Keratinocyte (primary cell): Measurements from ENCODE around the gene CCDC116. TPM values are rescaled to one million over a fixed set of nuclear protein-coding genes. Genes with fewer than 3 reads are reported as not detected.
A peak's percentile ranks its signal among the peaks of the same experiment; 100 is the strongest.

Experiments
- DNase-seq: peaks from one replicate; pipeline ENCODE4 v3.0.0-alpha.2; 2011; ENCODE audit warnings: low read depth, missing footprints, low spot score
- FAIRE-seq: peaks from 2 replicates; lab custom pipeline; 2011; peaks lifted over from hg19 to GRCh38; lab: Jason Lieb, UNC
- H2AFZ ChIP-seq: 2 replicates; pipeline ENCODE4 v1.6.0; 2012; ENCODE audit warnings: low read length, control low read depth, inconsistent platforms; ENCODE audit not compliant: control insufficient read depth
- H3K27ac ChIP-seq: 2 replicates; pipeline ENCODE4 v1.5.1; 2011; ENCODE audit warnings: low read length; ENCODE audit not compliant: control insufficient read depth, insufficient read depth
- H3K27me3 ChIP-seq: 3 replicates; pipeline ENCODE4 v1.6.0; 2011; ENCODE audit warnings: low read length; ENCODE audit not compliant: control insufficient read depth, insufficient read depth; ENCODE audit errors: extremely low read depth
- H3K36me3 ChIP-seq, 2 experiments: 2 replicates in 1 of 2; 3 replicates in 1 of 2; pipeline ENCODE4 v1.5.1; 2011; ENCODE audit warnings: low read length in 2 of 2, mild to moderate bottlenecking in 1 of 2; ENCODE audit not compliant: control insufficient read depth in 2 of 2, insufficient read depth in 2 of 2; ENCODE audit errors: extremely low read depth in 1 of 2
- H3K4me1 ChIP-seq: 3 replicates; pipeline ENCODE4 v1.5.1; 2011; ENCODE audit warnings: low read length; ENCODE audit not compliant: control insufficient read depth, insufficient read depth; ENCODE audit errors: extremely low read depth
- H3K4me2 ChIP-seq: 3 replicates; pipeline ENCODE4 v1.6.0; 2011; ENCODE audit warnings: low read depth, low read length; ENCODE audit not compliant: control insufficient read depth, insufficient read depth; ENCODE audit errors: extremely low read depth
- H3K4me3 ChIP-seq, 3 experiments: fragments of 200-600 bp in 1 of 3; sonication (generic) in 1 of 3; 2 replicates in 2 of 3; 3 replicates in 1 of 3; pipeline ENCODE4 v1.5.1; 2011 to 2016; ENCODE audit warnings: low read length in 3 of 3, mild to moderate bottlenecking in 3 of 3, control low read depth in 2 of 3, inconsistent platforms in 1 of 3, low read depth in 1 of 3, mixed read lengths in 1 of 3, mixed run types in 1 of 3, moderate library complexity in 1 of 3; ENCODE audit not compliant: control insufficient read depth in 2 of 3, insufficient read depth in 2 of 3; ENCODE audit errors: extremely low read depth in 1 of 3
- H3K79me2 ChIP-seq: 2 replicates; pipeline ENCODE4 v1.6.0; 2012; ENCODE audit warnings: low read length; ENCODE audit not compliant: control insufficient read depth, insufficient read depth
- H3K9ac ChIP-seq: 3 replicates; pipeline ENCODE4 v1.6.0; 2011; ENCODE audit warnings: low read length; ENCODE audit not compliant: control insufficient read depth, insufficient read depth; ENCODE audit errors: extremely low read depth
- H3K9me1 ChIP-seq: 3 replicates; pipeline ENCODE4 v1.6.0; 2011; ENCODE audit warnings: low read length; ENCODE audit not compliant: control insufficient read depth, insufficient read depth; ENCODE audit errors: extremely low read depth
- H3K9me3 ChIP-seq: 2 replicates; pipeline ENCODE4 v1.5.1; 2012; ENCODE audit warnings: low read depth, low read length; ENCODE audit not compliant: control insufficient read depth
- H4K20me1 ChIP-seq: 3 replicates; pipeline ENCODE4 v1.6.0; 2011; ENCODE audit warnings: low read length; ENCODE audit not compliant: control insufficient read depth, insufficient read depth; ENCODE audit errors: extremely low read depth
- CTCF ChIP-seq, 3 experiments: IDR thresholded peaks in 1 of 3; conservative IDR thresholded peaks in 1 of 3; optimal IDR thresholded peaks in 1 of 3; 2 replicates in 2 of 3; 3 replicates in 1 of 3; pipeline versions ENCODE3 to v1.5.1; 2011; ENCODE audit warnings: low read length in 3 of 3, mild to moderate bottlenecking in 3 of 3, moderate library complexity in 2 of 3, control low read depth in 1 of 3, inconsistent platforms in 1 of 3; ENCODE audit not compliant: insufficient read depth in 2 of 3; ENCODE audit errors: extremely low read depth in 1 of 3
- EZH2 ChIP-seq: IDR thresholded peaks from one replicate; pipeline ENCODE4 v1.6.1; 2012; ENCODE audit warnings: inconsistent platforms, mild to moderate bottlenecking, low read length, moderate library complexity
- dilution Hi-C: fragments of 300-500 bp; cut with MboI; formaldehyde crosslinking; loops from one replicate; pipeline ENCODE4 v1.7.0; 2020; ENCODE audit warnings: low sequenced_read_pairs; ENCODE audit not compliant: extremely low pct_ligation_motif_present
- polyA plus RNA-seq, 5 experiments: library from polyadenylated mRNA; depleted of rRNA in 3 of 5; stranded (reverse) in 3 of 5; stranded (forward) in 1 of 5; unstranded in 1 of 5; fragments of >200 nt; gene quantifications; 1 replicate in 1 of 5; 2 replicates in 3 of 5; 3 replicates in 1 of 5; pipeline versions ENCODE4 v1.2.1 to v1.2.3, GENCODE V29; 2011 to 2012; ENCODE audit warnings: missing spikeins in 2 of 5, low read depth in 1 of 5, low replicate concordance in 1 of 5

The CCDC116 gene
- polyA plus RNA-seq, 1 donor (not counting 4 experiments of a cell fraction or from before 2014, with no cell fraction given): 0.03 TPM

GRCh38 chr22:21650823-21651520, 18.4 kb downstream of the CCDC116 start:
- dilution Hi-C loops: no loop called here
- Histone ChIP-seq H3K27me3 (no peaks in the 10 kb centered on the region), H3K4me2 (peak overlapping the region; percentile 97), H3K9me3 (no peaks in the 10 kb centered on the region), H3K79me2 (peaks cover 5% of the 10 kb centered on the region), H3K4me1 (peaks cover 10% of the 10 kb centered on the region), H2AFZ (no peak overlapping the region), H4K20me1 (peaks cover 4% of the 10 kb centered on the region), H3K9ac (peak overlapping the region; percentile 72), H3K27ac (no peak overlapping the region), H3K4me3 (peak overlapping the region in 1 of 3 experiments; percentile 80), H3K9me1 (no peaks in the 10 kb centered on the region), H3K36me3 (peaks cover 12 to 14% of the 10 kb centered on the region in 2 experiments)
- TF ChIP-seq CTCF (optimal IDR thresholded peaks at IDR 0.05 in 1 of 3, IDR thresholded peaks at IDR 0.05 in 1 of 3, conservative IDR thresholded peaks at IDR 0.05 in 1 of 3; ENCODE audit: extremely low read depth in 1 of 3, insufficient read depth in 2 of 3, low read length in 3 of 3) (no peak), EZH2 (no peak)
- no peak for DNase-seq
- no peak for FAIRE-seq

- Histone ChIP-seq H3K9me3 (no peaks in the 10 kb centered on the region), H3K79me2 (peaks cover 2% of the 10 kb centered on the region), H3K9me1 (no peaks in the 10 kb centered on the region), H3K27me3 (no peaks in the 10 kb centered on the region), H2AFZ (peak overlapping the region; percentile 87), H3K9ac (peak overlapping the region; percentile 72), H3K4me3 (peak overlapping the region; percentile 73 to 87 (median 80)), H3K36me3 (peaks cover 7 to 11% of the 10 kb centered on the region in 2 experiments), H4K20me1 (peaks cover under 1% of the 10 kb centered on the region), H3K4me2 (peak overlapping the region; percentile 97), H3K4me1 (peaks cover 10% of the 10 kb centered on the region), H3K27ac (peak overlapping the region; percentile 49)
- FAIRE-seq (no peak), DNase-seq (no peak)
- TF ChIP-seq CTCF (optimal IDR thresholded peaks at IDR 0.05 in 1 of 3, IDR thresholded peaks at IDR 0.05 in 1 of 3, conservative IDR thresholded peaks at IDR 0.05 in 1 of 3; ENCODE audit: extremely low read depth in 1 of 3, insufficient read depth in 2 of 3, low read length in 3 of 3): no peak
- TF ChIP-seq EZH2: no peak
- dilution Hi-C loops: no loop called here
Observed at GRCh38 chr22:21651521-21652009, 19.0 kb downstream of the CCDC116 start.
